Ishikawa (cell line): Measurements from ENCODE around the gene HPS5.

Source experiments
- CEBPB ChIP-seq: IDR thresholded peaks from 2 replicates; pipeline ENCODE4 v1.6.1; 2012
- CREB1 ChIP-seq: IDR thresholded peaks from 2 replicates; pipeline ENCODE4 v1.6.1; 2012; ENCODE audit warnings: low read depth
- EGR1 ChIP-seq: IDR thresholded peaks from 2 replicates; pipeline ENCODE4 v1.6.1; 2012
- EP300 ChIP-seq: IDR thresholded peaks from 2 replicates; pipeline ENCODE4 v1.6.1; 2012; ENCODE audit warnings: borderline replicate concordance
- FOXM1 ChIP-seq: IDR thresholded peaks from 2 replicates; pipeline ENCODE4 v1.6.1; 2012; ENCODE audit warnings: low read depth, borderline replicate concordance
- NFIC ChIP-seq: IDR thresholded peaks from 2 replicates; pipeline ENCODE4 v1.6.1; 2012
- RAD21 ChIP-seq: IDR thresholded peaks from 2 replicates; pipeline ENCODE4 v1.6.1; 2012; ENCODE audit warnings: low read depth
- TAF1 ChIP-seq: IDR thresholded peaks from 2 replicates; pipeline ENCODE4 v1.6.1; 2012; ENCODE audit warnings: low read depth, mild to moderate bottlenecking
- TCF12 ChIP-seq: IDR thresholded peaks from 2 replicates; pipeline ENCODE4 v1.6.1; 2012; ENCODE audit warnings: low read depth
- TEAD4 ChIP-seq: IDR thresholded peaks from 2 replicates; pipeline ENCODE4 v1.6.1; 2012
- YY1 ChIP-seq: IDR thresholded peaks from 2 replicates; pipeline ENCODE4 v1.6.1; 2012; ENCODE audit warnings: low read depth
- ZBTB7A ChIP-seq: IDR thresholded peaks from 2 replicates; pipeline ENCODE4 v1.6.1; 2012; ENCODE audit warnings: low read depth
- TF ChIP-seq, protein P1 (sequence below): IDR thresholded peaks from 2 replicates; pipeline ENCODE4 v1.6.1; 2012; ENCODE audit warnings: low read depth, mild to moderate bottlenecking
- TF ChIP-seq, protein P2 (sequence below): IDR thresholded peaks from 2 replicates; pipeline ENCODE4 v1.6.1; 2012

- TF ChIP-seq RAD21, result no peak
- TF ChIP-seq TCF12, result no peak
- TF ChIP-seq YY1, result no peak
- TF ChIP-seq TAF1, result no peak
- TF ChIP-seq, protein P1, sequence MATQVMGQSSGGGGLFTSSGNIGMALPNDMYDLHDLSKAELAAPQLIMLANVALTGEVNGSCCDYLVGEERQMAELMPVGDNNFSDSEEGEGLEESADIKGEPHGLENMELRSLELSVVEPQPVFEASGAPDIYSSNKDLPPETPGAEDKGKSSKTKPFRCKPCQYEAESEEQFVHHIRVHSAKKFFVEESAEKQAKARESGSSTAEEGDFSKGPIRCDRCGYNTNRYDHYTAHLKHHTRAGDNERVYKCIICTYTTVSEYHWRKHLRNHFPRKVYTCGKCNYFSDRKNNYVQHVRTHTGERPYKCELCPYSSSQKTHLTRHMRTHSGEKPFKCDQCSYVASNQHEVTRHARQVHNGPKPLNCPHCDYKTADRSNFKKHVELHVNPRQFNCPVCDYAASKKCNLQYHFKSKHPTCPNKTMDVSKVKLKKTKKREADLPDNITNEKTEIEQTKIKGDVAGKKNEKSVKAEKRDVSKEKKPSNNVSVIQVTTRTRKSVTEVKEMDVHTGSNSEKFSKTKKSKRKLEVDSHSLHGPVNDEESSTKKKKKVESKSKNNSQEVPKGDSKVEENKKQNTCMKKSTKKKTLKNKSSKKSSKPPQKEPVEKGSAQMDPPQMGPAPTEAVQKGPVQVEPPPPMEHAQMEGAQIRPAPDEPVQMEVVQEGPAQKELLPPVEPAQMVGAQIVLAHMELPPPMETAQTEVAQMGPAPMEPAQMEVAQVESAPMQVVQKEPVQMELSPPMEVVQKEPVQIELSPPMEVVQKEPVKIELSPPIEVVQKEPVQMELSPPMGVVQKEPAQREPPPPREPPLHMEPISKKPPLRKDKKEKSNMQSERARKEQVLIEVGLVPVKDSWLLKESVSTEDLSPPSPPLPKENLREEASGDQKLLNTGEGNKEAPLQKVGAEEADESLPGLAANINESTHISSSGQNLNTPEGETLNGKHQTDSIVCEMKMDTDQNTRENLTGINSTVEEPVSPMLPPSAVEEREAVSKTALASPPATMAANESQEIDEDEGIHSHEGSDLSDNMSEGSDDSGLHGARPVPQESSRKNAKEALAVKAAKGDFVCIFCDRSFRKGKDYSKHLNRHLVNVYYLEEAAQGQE, result no peak
- no peak for TF ChIP-seq CREB1
- no peak for TF ChIP-seq EP300
- no peak for TF ChIP-seq FOXM1
- no peak for TF ChIP-seq NFIC
- TF ChIP-seq, protein P2, sequence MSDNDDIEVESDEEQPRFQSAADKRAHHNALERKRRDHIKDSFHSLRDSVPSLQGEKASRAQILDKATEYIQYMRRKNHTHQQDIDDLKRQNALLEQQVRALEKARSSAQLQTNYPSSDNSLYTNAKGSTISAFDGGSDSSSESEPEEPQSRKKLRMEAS, result no peak
- no peak for TF ChIP-seq CEBPB
- no peak for TF ChIP-seq ZBTB7A
- TF ChIP-seq EGR1, result no peak
- TF ChIP-seq TEAD4, result no peak
Observed at GRCh38 chr11:18347471-18348125, 25.7 kb upstream of the HPS5 start.
